CD4-positive, alpha-beta T cell treated with Interleukin-4 for 4 hours (primary cell): Measurements from ENCODE around the gene SLC22A5.
"Not testable (repeated sequence)": the region's sequence is repeated elsewhere in the genome, so short reads cannot be mapped to it uniquely, and the experiment has no call there.

Experiments
- DNase-seq: peaks from one replicate; pipeline ENCODE4 v3.0.0-alpha.2; 2020

SLC22A5 gene

GRCh38 chr5:132429463-132430440 is 60.2 kb downstream of the SLC22A5 start:
- DNase-seq, result no peak

GRCh38 chr5:132430746-132431145 is 61.2 kb downstream of the SLC22A5 start:
- DNase-seq, result no peak

- DNase-seq, result no peak
Observed at GRCh38 chr5:132431632-132432031, 62.1 kb downstream of the SLC22A5 start.

- no peak for DNase-seq
Observed at GRCh38 chr5:132433141-132433540, 63.6 kb downstream of the SLC22A5 start.

- no peak for DNase-seq
Observed at GRCh38 chr5:132434416-132435286, 65.1 kb downstream of the SLC22A5 start.

GRCh38 chr5:132435447-132435846 is 65.9 kb downstream of the SLC22A5 start:
- no peak for DNase-seq

- DNase-seq, result no peak
Observed at GRCh38 chr5:132435886-132436285, 66.4 kb downstream of the SLC22A5 start.

- DNase-seq, result no peak
Observed at GRCh38 chr5:132436936-132437335, 67.4 kb downstream of the SLC22A5 start.

GRCh38 chr5:132437604-132438266 is 68.2 kb downstream of the SLC22A5 start:
- DNase-seq, result peak; percentile 60

- DNase-seq, result not testable (repeated sequence)
Observed at GRCh38 chr5:132438267-132438645, 68.7 kb downstream of the SLC22A5 start.

GRCh38 chr5:132438917-132439316 is 69.4 kb downstream of the SLC22A5 start:
- DNase-seq, result no peak

GRCh38 chr5:132439521-132440089 is 70.1 kb downstream of the SLC22A5 start:
- DNase-seq, result no peak

GRCh38 chr5:132444061-132444460 is 74.6 kb downstream of the SLC22A5 start:
- DNase-seq, result no peak
